Thyroid gland (tissue), 4 donors: ENCODE measurements around the gene PODNL1.

Experiments used
- POLR2A ChIP-seq, 2 donors: fragments of 450-650 bp; IDR thresholded peaks; one replicate each; pipeline ENCODE4 v1.6.1; 2017; ENCODE audit warnings: antibody characterized with exemption in 2 of 2, mild to moderate bottlenecking in 2 of 2, moderate library complexity in 1 of 2
- TF ChIP-seq, protein P1 (sequence below), 6 experiments: fragments of 200-600 bp in 3 of 6; fragments of 450-650 bp in 3 of 6; sonication (generic) in 3 of 6; IDR thresholded peaks; one replicate each; pipeline ENCODE4 v1.5.1; 2016 to 2019; ENCODE audit warnings: antibody characterized with exemption in 6 of 6, mild to moderate bottlenecking in 2 of 6, inconsistent platforms in 1 of 6, moderate library complexity in 1 of 6

DNA sequence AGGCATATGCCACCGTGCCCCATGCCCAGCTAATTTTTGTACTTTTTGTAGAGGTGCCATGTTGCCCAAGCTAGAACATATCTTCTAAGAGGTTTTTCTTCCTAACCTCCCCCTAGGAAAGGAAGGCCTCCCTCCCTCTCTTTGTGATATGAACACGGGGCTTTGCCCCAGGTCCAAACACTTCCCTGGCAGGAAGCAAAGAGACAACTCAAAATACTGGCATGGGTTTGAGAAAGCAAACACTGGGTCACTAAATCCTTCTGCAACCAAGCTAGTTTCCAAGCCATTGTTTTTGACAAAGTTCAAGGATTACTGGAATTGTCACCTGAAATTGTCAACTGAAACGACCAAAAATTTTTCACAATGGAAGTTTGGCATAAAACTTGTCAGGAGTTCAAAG, 23.4 kb downstream of the PODNL1 start:
- no peak for TF ChIP-seq POLR2A (IDR thresholded peaks at IDR 0.05)
- TF ChIP-seq, protein P1, sequence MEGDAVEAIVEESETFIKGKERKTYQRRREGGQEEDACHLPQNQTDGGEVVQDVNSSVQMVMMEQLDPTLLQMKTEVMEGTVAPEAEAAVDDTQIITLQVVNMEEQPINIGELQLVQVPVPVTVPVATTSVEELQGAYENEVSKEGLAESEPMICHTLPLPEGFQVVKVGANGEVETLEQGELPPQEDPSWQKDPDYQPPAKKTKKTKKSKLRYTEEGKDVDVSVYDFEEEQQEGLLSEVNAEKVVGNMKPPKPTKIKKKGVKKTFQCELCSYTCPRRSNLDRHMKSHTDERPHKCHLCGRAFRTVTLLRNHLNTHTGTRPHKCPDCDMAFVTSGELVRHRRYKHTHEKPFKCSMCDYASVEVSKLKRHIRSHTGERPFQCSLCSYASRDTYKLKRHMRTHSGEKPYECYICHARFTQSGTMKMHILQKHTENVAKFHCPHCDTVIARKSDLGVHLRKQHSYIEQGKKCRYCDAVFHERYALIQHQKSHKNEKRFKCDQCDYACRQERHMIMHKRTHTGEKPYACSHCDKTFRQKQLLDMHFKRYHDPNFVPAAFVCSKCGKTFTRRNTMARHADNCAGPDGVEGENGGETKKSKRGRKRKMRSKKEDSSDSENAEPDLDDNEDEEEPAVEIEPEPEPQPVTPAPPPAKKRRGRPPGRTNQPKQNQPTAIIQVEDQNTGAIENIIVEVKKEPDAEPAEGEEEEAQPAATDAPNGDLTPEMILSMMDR (IDR thresholded peaks at IDR 0.05) = no peak
